Thyroid gland (tissue), 4 donors: ENCODE data around the gene ADARB1.

Source experiments
- POLR2A ChIP-seq, 2 donors: fragments of 450-650 bp; IDR thresholded peaks; one replicate each; pipeline ENCODE4 v1.6.1; 2017; ENCODE audit warnings: antibody characterized with exemption in 2 of 2, mild to moderate bottlenecking in 2 of 2, moderate library complexity in 1 of 2
- TF ChIP-seq, protein P1 (sequence below), 6 experiments: fragments of 200-600 bp in 3 of 6; fragments of 450-650 bp in 3 of 6; sonication (generic) in 3 of 6; IDR thresholded peaks; one replicate each; pipeline ENCODE4 v1.5.1; 2016 to 2019; ENCODE audit warnings: antibody characterized with exemption in 6 of 6, mild to moderate bottlenecking in 2 of 6, inconsistent platforms in 1 of 6, moderate library complexity in 1 of 6

DNA sequence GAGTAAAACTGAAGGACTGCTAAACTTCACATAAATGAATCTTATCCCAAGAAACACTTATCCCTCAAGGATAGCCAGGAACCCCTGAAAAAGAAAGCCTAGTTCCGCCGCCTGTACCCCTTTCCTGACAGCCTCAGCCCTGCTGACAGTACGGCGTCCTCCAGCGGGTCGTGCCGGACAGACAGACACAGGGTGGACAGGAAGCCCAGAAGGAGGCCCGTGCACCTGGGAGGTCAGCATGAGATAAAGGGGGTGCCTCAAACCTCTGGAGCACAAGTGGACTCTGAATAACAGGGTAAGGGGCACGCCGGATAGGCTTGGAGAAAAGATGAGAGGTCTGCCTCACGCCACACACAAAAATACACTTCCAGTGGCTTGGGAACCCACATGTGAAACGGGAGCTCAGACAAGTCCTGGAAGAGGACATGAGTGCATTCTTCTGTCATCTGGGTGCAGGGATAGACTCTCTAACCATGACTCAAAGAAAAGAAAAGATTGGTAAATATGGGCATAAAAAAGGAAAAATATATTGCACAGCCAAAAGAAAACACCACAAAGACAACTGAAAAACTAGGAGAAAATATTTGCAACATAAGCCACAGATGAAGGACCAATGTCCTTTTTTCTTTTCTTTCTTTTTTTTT, 17.3 kb upstream of the ADARB1 start:
- TF ChIP-seq, protein P1, sequence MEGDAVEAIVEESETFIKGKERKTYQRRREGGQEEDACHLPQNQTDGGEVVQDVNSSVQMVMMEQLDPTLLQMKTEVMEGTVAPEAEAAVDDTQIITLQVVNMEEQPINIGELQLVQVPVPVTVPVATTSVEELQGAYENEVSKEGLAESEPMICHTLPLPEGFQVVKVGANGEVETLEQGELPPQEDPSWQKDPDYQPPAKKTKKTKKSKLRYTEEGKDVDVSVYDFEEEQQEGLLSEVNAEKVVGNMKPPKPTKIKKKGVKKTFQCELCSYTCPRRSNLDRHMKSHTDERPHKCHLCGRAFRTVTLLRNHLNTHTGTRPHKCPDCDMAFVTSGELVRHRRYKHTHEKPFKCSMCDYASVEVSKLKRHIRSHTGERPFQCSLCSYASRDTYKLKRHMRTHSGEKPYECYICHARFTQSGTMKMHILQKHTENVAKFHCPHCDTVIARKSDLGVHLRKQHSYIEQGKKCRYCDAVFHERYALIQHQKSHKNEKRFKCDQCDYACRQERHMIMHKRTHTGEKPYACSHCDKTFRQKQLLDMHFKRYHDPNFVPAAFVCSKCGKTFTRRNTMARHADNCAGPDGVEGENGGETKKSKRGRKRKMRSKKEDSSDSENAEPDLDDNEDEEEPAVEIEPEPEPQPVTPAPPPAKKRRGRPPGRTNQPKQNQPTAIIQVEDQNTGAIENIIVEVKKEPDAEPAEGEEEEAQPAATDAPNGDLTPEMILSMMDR (IDR thresholded peaks at IDR 0.05), result no peak
- TF ChIP-seq POLR2A (IDR thresholded peaks at IDR 0.05), result no peak
